Myocyte (in vitro differentiated cells): ENCODE measurements around the gene ERMAP. TPM values are rescaled to one million over a fixed set of nuclear protein-coding genes. Genes with fewer than 3 reads are reported as not detected.

Experiments
- DNase-seq: peaks from one replicate; pipeline ENCODE4 v3.0.0-alpha.2; 2012; ENCODE audit warnings: low read depth
- polyA plus RNA-seq: library from polyadenylated mRNA; unstranded; fragments of >200 nt; gene quantifications from one replicate; pipeline ENCODE4 v1.2.1, GENCODE V29; 2012; ENCODE audit warnings: missing spikeins
- total RNA-seq: library from RNA; depleted of rRNA; stranded (reverse); fragments of >200 nt; gene quantifications from 2 replicates; pipeline ENCODE4 v1.2.3, GENCODE V29; 2014

Gene ERMAP, protein sequence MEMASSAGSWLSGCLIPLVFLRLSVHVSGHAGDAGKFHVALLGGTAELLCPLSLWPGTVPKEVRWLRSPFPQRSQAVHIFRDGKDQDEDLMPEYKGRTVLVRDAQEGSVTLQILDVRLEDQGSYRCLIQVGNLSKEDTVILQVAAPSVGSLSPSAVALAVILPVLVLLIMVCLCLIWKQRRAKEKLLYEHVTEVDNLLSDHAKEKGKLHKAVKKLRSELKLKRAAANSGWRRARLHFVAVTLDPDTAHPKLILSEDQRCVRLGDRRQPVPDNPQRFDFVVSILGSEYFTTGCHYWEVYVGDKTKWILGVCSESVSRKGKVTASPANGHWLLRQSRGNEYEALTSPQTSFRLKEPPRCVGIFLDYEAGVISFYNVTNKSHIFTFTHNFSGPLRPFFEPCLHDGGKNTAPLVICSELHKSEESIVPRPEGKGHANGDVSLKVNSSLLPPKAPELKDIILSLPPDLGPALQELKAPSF
- total RNA-seq, result 15.1 and 15.9 TPM in 2 replicates
- polyA plus RNA-seq, result 9.4 TPM

DNA sequence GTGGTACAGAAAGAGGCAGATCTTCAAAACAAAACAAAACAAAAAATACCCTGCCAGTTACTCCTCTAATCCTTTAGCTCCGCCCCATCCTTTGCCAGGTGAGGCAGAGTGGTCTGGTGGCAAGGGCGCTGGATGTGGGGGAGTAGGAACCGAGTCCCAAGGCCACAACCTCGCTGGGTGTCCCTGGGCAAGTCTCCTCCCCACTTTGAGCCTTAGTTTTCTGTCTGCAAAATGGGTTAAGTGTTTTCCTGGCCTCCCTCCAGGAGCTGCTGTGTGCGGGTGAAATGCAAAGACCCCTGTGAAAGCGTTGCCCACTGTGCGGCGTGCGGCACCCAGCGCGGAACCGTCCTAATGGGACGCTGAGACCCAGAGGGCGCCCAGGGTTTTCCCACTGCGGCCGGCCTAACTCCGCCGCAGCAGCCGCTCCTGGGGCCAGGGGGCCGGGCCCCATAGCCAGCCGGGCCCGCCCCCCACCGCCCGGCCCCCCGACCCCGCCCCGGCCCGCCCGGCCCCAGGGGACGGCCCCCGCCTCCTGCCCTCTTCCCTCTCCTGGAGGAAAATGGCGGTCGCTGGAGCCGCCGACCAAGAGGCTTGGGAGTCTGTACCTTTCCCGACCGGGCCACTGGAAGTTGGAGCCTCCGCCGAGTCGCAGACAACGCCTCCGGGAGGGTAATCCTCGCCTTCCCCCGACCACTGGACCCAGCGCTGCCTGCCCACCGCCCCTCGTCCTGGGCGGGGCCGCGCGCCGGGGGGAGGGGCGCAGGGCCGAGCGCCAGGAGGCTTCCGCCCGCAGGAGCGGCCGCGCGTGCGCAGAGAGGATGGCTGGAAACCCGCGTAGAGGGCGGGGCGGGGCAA lies at the start of gene ERMAP, which contains the start of gene SVBP:
Gene ERMAP, plus strand, starts transcription at position 538 of the 855 bp plus-strand sequence. CDS start 13,327 bp downstream, outside the sequence.
Gene SVBP, minus strand, starts transcription at position 813 of the 855 bp plus-strand sequence. CDS start 853 bp downstream, outside the sequence.
- peak; percentile 88 for DNase-seq

DNA sequence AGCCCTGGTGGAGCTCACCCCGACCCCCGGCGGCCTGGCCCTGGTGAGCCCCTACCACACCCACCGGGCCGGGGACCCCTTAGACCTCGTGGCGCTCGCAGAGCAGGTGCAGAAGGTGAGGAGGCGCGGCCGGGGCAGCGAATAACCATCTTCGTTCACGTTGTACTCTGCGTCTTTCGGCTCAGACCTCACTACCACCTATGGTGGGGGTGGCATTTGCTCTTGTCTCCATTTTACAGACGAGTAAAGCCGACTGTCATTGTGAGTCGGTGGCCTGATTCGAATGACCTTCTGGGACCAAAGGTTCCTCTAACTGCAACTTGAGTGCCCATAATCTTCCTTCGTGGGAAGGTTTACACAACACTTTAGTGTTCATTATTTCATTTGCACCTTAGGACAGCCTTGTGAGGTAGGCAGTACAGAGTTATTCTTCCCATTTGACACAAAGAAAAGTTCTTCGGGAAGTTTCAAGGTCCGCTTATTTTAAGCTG lies 49.4 kb upstream of the ERMAP start:
- no peak for DNase-seq

GRCh38 chr1:42768172-42768571 lies 48.8 kb upstream of the ERMAP start:
- no peak for DNase-seq

DNA sequence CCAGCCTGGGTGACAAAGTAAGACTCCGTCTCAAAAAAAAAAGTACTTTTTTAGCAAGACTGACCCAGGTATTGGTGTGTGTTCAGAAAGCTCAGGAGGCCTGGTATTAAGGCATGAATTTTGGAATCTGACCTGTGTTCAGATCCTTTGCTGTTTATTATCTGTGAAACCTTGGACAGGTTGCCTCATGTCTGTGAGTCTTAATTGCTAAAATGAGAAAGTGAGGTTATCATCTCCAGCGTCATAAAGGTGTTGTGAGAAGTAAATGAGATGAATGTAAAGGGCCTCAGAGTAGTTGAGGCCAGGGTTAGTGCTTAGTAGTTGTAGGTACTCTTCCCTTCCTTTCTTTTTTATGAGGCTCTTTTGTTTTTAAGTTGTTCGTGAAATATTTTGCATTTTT lies 47.1 kb upstream of the ERMAP start:
- no peak for DNase-seq

- DNase-seq, result no peak
Measured at GRCh38 chr1:42773420-42773819, 43.5 kb upstream of the ERMAP start.

DNA sequence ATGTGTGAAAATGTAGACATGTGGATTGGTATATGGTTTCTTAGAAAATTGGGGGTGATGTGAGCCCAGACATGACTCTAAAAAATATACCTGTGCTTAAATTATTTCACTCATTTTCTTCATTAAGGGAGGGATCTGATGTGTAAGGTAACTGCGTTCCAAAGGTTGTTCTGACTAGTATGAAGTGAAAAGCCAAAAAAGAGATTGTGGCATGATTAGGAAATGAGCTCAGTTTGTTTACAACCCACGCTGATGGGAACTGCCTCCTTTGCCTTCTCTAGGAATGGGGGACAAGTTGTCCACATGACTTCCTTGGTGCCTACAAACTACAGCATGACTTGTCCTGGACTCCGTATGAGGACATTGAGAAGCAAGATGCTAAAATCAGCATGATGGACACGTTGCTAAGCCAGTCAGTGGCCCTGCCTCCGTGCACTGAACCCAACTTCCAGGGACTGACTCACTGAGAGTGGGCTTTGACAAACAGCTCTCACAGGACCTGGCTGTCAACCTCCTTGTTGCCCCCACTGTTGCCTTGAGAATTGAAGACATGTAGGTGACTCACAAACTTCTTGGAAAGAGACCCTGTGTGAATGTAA lies 41.9 kb upstream of the ERMAP start:
- no peak for DNase-seq

GRCh38 chr1:42776502-42776901 lies 40.4 kb upstream of the ERMAP start:
- no peak for DNase-seq

DNA sequence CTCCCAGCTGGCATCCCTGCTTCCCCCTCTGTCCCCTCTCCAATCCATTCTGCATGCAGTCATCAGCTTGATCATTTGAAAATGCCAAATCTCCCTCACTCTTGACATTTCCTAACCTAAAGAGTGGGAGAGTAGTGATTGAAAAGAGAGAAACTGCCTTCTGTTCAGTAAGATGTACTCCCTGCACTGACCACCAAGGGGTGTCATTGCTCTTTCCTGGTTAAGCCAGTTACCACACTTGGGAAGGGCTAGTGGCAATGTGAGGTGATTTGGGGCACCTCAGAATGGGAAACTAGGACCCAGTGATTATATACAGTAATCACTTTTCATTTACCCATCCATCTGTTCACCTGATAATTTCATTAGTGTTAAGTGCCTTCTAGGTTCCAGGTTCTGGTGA lies 39.1 kb upstream of the ERMAP start:
- peak; percentile 55 for DNase-seq

DNA sequence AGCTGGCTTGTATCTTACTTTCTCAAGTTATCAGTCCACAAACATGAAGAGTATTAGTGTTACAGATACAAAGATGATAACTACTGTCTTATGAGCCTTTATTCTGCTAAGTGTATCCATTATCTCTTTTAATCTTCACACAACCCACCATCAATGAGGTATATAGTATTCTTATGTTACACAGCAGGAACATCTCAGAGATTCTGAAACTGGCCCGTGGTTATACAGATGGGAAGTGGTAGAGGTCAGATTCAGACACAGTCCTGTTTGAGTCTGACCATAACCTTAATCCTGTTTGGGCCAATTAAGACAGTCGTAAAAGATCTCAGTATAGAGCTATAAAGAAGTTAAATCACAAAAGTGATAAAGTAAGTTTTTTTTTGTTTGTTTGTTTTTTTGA lies 37.2 kb upstream of the ERMAP start:
- DNase-seq, result no peak

DNA sequence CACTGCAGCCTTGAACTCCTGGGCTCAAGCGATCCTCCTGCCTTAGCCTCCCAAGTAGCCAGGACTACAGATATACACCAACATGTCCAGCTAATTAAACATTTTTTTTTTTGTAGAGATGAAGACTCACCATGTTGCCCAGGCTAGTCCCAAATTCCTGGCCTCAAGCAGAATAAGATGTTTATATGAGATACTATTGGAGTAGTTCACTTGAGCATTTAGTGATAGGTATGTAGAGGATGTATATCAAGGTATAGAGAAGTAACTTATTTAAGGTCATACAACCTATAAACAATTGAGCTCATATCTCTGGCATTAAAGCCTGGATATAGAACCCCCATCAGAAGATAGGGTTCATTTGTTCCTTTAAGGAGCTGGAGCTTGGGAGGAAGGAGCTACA lies 36.7 kb upstream of the ERMAP start:
- no peak for DNase-seq

DNA sequence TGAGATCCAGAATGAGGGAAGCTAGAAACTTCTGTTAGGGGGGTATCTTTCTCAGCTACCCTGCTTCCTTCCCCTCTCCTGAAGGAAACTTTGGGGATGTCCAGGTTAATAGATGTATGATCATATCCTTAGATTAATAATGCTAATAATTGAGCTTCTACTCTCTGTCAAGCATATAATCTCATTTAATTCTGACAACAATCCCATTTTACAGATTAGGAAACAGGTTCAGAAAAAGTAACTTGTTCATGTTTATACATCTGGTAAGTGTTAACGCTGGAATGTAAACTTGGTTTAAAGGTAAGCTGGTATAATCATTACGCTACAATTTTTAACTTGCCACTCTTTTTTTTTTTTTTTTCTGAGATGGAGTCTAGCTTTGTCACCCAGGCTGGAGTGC lies 33.8 kb upstream of the ERMAP start:
- no peak for DNase-seq

DNA sequence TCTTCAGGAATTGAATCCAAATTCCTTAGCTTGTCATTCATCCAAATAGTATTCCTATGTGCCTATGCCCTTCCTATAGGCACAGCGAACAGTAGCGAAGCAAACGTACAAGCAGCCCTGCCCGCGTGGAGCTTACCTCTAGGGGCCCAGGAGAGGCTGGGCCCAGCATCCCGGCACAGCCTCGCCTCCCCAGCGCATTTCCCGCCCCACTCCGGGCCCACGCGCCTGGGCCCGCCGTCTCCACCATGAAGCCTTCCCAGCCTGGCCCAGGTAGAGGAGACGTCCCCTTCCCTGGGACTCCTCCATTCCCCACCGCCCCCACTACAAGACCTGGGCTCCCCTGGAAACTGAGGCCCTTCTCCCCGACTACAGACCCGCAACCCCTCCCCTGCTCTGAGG lies 32.4 kb upstream of the ERMAP start:
- DNase-seq, result no peak

DNA sequence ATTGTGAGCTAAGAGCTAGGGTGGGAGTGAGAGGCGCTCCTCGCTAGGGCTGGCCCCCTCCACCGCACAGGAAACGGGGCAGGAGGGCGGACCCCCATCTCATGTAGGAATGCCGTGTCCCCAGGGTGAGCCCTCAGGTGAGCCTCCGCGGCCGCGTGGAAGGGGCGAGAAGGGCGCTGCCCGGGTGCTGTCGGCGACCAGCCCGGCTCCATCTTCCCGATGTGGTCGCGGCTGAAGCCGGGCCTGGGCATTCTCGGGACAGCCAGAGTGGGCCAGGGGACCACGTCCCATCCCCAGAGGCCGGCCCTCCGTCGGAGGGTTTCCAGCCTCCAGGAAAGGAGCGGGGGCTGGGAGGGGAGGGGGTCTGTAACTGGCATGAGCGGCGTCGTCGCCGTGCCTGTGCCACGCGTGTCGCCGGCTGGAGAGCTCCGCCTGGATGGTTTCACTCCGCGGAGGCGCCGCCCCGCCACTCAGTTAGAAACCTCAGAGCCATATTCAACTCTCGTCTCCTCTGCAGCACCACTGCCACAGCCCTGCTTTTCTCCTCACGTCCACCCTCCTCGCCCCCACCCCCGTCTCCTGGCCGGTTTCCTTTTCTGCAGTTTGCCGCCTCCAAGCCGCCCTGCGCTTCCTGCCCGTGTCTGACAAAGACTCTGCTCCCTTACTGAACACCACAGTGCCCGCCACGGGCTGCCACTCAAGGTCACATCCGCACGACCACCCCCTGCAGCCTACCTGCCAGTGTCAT lies 31.8 kb upstream of the ERMAP start, which contains the start of gene TMEM269:
Gene TMEM269, plus strand, starts transcription at position 46 of the 748 bp plus-strand sequence. CDS start 4,903 bp downstream, outside the sequence.
- no peak for DNase-seq

DNA sequence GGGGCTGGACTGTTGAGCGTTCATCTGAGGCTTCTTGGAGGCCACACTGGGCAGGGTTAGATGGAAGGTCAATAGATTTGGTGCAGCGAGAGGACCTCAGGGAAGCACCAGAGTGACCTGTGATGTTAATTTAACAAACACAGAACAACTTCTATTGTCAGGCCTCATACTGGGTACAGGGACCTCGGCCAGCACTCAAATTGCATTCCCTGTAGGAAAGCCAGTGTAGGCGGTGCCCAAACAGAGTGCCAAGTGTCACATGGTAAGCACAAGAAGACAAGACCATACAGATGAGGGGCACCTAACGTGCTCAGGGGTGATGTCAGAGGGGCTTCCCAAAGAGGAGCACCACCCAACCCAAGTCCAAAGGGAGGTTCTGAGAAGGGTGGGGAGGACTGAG lies 30.8 kb upstream of the ERMAP start:
- no peak for DNase-seq

DNA sequence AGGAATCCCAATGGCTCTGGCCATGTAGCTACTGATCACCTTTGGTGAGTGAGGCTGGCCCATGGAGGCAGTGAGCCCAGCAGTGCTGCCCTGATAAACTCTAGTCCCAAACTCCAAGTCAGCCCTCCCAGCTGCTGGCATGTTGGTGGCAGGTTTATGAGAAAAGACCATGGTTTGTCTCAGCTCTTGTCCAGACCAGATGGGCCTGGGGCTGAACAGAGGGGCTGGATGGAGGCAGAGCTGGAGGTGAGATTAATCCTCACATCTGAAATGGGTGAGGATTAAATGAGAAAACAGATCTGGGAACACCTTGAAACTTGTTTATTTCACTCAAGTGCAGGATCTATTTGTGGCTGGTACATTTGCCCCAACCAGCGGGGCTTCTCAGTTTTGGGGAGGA lies 28.9 kb upstream of the ERMAP start:
- no peak for DNase-seq

- DNase-seq, result no peak
Measured at GRCh38 chr1:42793824-42794223, 23.1 kb upstream of the ERMAP start.

- no peak for DNase-seq
Measured at GRCh38 chr1:42797414-42797813, 19.5 kb upstream of the ERMAP start.

- DNase-seq, result no peak
Measured at GRCh38 chr1:42797979-42798378, 18.9 kb upstream of the ERMAP start.

DNA sequence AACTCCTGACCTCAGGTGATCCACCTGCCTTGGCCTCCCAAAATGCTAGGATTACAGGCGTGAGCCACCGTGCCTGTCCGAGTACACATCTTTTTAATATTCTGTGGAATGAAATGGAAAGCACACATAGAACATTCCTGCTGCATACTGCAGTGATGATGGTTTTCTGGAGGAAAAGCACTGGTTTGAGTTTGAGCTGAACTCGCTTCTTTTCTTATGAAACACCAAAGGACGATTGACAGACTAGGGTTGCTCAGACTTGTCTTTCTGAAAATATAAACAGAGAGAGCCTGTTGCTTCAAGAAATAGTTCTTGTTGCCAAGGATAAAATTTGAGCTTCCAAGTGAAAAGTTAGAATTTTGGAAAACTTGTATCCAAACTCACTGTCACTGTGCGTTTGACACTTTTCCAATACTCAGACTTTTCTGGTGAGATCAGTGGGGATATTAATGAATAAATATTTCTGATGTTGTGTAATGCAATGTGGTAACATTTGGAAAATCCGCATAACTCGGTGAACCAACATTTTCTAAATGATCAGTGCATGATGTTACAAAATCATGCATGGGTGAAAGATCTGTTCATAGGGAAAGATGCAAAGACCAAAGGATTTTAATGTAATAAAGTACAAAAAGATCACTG lies 15.0 kb upstream of the ERMAP start:
- peak; percentile 48 for DNase-seq

GRCh38 chr1:42806171-42806570 lies 10.8 kb upstream of the ERMAP start:
- DNase-seq, result peak; percentile 57
